ENCODE data around the gene NBEAL2. TPM values are rescaled to one million over a fixed set of nuclear protein-coding genes. Genes with fewer than 3 reads are reported as not detected.
A peak's percentile ranks its signal among the peaks of the same experiment; 100 is the strongest.

The NBEAL2 gene
- total RNA-seq, 1 donor from 2014 or later = 16.5 TPM

DNA sequence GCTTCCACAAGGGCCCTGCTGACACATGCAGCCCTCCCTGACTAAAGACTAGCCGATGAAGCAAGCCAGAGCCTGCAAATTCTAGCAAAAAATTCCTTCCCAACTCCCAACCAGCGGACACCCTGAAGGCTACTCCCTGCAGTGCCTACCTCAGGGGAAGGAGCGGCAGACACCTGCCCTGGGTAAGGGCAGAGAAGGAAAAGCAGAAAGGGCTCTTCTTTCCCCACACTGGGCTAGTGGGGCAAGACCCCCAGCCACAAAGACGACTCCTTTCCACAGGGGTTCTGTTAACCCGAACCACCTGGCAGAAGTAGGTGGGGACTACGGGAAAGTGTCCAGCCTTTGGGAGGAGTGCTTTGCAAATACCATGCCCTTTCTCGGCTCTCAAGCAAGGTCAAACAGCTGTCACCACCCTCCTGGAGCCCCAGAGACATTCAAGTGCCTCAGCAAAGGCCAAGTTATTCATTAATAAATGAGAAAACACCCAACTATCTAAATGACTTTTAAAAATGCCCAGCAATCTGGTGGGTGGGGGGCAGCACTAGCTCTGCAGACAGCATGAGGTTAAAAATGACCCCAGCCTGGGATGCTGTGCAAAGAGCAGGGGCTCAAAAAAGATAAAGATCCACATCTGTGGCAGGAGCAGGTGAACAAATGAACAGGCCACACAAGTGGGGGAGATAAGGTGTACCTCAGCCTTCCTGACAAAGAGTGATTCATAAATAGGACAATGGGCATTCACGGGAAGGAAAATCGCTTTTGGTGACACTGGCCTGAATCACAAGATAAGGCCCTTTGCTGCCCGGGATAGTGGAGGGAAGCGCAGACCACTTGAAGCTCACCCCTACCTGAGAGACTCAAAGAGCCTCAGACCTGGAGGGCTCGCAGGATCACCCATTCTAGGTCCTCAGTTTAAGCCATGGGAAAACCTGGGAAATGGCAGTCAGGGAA is 36.0 kb upstream of the NBEAL2 start:
- DNase-seq (ENCODE audit: low read depth in 2 of 2) = peak; percentile 49 to 74

DNA sequence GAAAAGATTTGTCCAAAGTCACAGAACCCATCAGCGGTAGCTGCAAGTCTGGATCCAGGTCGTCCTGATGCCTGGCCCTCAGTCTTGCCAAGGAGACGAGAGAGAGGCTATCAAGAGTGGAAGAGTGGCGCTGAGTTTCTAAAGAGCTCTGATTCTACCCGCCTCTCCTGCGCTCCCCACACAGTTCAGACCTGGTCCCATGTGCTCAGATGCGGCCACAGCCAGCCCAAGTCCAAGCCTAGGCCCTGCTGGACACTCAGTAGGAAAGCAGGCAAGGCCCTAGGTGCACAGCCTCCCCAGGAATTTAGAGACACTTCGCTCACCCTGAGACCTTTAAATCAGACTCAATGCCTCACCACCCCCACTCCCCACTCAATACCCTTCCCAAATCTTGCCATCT is 35.3 kb upstream of the NBEAL2 start:
- DNase-seq (ENCODE audit: low read depth in 2 of 2) = no peak

GRCh38 chr3:46946416-46946815 is 33.0 kb upstream of the NBEAL2 start:
- DNase-seq (ENCODE audit: low read depth in 2 of 2) = no peak

DNA sequence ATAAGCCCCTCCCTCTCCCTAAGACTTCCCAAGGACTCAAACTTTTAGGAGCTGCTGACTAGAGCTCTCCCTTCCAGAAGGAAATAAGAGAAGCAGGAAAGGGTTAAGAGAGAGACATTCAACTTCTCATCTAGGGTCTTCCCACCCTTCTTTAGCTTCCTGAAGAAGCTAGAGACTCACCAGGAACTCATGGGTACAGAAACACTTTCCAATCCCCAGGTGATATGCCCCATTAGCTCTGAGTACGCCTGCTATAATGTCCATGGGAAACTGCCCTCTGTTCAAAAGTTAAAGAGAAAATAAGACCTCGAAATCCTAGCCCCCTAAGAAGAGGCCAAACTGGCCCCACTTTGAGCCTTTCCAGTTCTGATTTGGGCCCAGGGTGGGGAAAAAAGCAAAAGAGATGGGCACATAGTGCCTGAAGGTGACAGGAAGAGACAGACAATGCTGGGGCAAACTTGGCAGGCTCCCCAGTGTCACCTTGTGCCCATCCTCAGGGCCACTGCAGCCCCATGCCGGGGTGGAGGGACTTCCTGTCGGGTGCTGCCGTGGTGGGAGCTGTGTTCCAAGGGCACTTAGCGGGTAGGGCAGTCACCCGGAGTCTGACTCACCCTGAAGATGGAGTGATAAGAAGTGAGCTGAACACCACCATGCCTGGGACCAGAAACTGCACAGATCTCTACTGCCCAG is 32.5 kb upstream of the NBEAL2 start:
- peak in 1 of 2 donors; percentile 72 for DNase-seq (ENCODE audit: low read depth in 2 of 2)

GRCh38 chr3:46947546-46947901 is 31.9 kb upstream of the NBEAL2 start:
- DNase-seq (ENCODE audit: low read depth in 2 of 2) = no peak

- DNase-seq (ENCODE audit: low read depth in 2 of 2) = peak in 1 of 2 donors; percentile 56
Measured at GRCh38 chr3:46947981-46948791, 31.3 kb upstream of the NBEAL2 start.

- no peak for DNase-seq (ENCODE audit: low read depth in 2 of 2)
Measured at GRCh38 chr3:46948830-46949671, 30.4 kb upstream of the NBEAL2 start.

GRCh38 chr3:46950177-46950576 is 29.3 kb upstream of the NBEAL2 start:
- DNase-seq (ENCODE audit: low read depth in 2 of 2) = no peak

- DNase-seq (ENCODE audit: low read depth in 2 of 2) = peak; percentile 52 to 81
Measured at GRCh38 chr3:46950650-46951241, 28.7 kb upstream of the NBEAL2 start.

GRCh38 chr3:46952813-46953212 is 26.7 kb upstream of the NBEAL2 start:
- DNase-seq (ENCODE audit: low read depth in 2 of 2) = no peak

DNA sequence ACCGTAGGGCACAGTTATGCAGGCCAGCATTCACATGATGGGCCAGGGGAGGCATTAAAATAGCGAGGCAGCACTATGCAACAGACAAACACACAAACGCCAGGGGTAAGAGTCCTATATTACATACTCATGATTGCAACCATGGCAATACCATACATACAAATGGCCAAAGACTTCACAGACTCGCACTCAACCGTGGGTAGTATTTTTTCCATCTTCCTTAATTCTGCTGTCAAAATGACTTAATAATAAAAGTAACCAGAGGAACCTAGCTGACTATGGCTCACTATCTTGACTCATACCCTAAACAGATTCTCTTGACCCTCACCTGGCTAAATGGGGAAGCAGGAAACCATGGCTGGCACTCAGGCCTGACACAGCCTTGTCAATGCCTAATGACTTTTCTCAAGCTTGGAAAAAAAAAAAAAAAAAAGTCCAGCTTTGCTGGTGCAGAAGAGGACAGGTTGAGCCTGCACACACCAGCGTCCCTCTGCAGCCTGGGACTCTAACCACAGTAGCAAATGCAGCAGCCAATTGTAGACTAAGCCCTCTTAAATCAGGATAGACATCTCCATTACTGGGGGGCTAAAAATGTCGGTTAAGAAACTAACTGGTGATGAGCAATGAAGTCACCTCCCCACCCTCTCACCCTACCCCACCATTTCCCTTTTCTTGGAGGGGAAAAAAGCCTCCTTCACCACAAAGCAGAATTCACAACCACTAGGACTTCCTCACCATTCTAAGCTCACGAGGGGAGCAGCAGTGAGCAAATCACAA is 26.0 kb upstream of the NBEAL2 start:
- DNase-seq (ENCODE audit: low read depth in 2 of 2) = no peak

DNA sequence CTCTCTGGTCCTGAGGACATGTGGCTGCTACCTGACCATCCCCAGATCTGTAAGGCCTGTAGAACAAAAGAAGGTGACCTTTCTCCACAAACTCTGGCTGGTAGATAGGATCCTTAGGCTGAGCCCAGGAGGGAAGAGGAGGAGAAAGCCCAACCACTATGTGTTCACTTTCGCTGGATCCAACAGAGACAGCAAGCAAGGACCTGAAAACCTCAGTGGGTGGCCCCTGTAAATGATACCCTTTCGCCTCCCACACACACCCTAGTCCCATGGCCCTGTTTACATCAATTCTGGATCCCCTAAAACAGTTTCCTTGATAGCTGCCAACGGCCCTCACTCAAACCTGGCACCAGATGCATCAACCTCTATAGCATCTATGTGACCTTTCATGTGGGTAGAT is 25.3 kb upstream of the NBEAL2 start:
- DNase-seq (ENCODE audit: low read depth in 2 of 2) = no peak

DNA sequence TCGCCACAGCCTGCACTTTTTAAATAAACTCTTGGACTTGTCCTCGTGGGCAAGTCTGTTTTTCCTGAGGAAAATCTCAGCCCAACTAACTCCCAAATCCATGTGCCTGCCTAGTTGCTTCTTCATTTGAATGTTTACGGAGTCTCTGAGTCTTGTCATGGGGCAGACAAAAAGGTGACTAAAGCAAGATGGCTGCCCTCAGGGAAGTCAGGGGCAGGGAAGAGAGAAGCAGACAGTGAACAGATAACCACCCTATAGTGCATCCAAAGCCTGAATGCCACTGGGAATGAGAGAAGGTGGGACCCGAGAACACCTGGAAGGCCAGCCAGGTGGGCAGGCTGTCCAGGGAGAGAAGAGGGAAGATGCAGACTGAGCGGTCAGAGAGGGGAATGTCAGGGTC is 24.3 kb upstream of the NBEAL2 start:
- DNase-seq (ENCODE audit: low read depth in 2 of 2) = no peak

- DNase-seq (ENCODE audit: low read depth in 2 of 2) = no peak
Measured at GRCh38 chr3:46955801-46956259, 23.6 kb upstream of the NBEAL2 start.

DNA sequence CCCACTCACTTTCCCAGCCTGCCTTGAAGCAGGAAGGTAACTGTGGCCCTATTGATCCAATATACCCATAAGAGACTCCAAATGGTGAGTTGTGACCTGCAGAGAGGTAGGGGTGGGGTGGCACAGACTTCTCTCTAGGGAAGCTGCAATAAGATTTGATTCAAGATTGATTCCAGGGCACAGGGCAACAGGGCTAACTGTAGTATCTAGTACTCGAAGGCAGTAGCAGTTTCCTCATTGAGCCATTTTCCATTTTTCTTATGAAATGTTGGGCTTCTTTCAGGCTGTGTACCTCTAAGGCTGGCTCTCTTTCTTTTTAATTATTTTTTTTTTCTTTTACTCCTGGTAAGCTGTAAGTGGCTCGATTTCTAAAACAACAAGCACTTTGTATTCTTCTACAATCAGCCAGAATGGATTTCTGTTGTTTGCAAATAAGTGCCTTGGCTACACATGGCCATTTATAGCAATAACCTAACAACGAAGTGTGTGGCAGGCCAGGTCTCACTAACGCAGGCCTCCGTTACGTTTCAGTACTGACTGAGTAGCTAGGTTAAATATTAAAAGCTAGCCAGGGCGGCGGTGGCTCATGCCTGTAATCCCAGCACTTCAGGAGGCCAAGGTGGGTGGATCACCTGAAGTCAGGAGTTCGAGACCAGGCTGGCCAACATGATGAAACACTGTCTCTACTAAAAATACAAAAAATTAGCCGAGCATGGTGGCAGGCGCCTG is 22.2 kb upstream of the NBEAL2 start:
- DNase-seq (ENCODE audit: low read depth in 2 of 2) = no peak

DNA sequence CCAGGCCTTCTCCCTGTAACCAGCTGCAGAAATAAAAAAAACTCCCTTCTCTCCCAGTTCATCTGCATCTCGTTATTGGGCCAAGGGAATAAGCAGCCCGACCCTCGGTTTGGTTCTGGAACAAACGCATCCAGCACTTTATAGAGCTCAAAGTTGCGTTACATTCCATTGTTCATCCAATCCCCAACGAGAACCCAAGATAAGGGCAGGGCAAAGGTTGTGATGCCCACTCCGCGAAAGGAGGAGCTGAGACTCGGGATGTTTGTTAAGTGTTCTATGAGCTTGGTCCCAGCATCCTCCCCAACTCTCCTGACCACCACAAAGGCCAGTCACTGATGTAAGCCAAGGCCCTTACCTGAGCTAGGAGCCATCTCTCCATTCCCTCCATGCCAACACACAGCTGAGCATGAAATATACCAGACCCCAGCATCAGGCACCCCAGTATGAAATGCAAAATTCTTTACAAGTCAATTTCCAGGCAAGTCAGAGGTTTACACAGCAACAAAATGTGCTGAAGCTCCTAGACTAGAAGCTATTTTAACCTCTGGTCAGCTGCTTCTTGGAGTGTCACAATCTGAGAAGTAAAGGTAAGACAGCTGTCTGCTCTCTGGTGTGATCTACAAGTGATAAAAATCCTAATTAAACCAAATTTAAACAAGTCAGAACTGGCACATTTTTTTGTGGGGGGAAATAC is 20.9 kb upstream of the NBEAL2 start:
- DNase-seq (ENCODE audit: low read depth in 2 of 2) = no peak

DNA sequence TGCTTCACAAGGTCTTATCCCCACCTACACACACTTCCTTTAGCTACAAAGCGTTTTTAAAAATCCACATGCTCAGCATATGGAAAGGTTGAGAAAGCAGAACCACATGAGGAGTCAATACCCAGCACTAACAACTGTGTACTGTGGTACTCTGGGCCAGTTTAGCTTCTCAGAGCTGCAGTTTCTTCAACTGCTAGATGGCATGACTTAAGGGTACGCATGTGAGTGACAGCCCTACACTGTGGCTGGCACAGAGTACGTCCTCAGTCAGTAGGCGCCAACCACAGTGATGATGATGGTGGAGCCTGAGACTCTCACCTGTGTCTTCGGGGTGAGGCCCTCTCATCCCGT is 20.3 kb upstream of the NBEAL2 start:
- no peak for DNase-seq (ENCODE audit: low read depth in 2 of 2)

GRCh38 chr3:46960081-46960701 is 19.3 kb upstream of the NBEAL2 start:
- DNase-seq (ENCODE audit: low read depth in 2 of 2) = peak; percentile 84 to 92
